Fibroblast of villous mesenchyme (primary cell): Measurements from ENCODE around the gene MLLT3. TPM values are rescaled to one million over a fixed set of nuclear protein-coding genes. Genes with fewer than 3 reads are reported as not detected.

Source experiments
- DNase-seq: peaks from one replicate; pipeline ENCODE4 v3.0.0-alpha.2; 2010; ENCODE audit warnings: low read depth
- H3K4me3 ChIP-seq: 2 replicates; pipeline ENCODE4 v1.5.1; 2011; ENCODE audit warnings: low read depth, mild to moderate bottlenecking, low read length
- total RNA-seq: library from RNA; depleted of rRNA; stranded (reverse); fragments of >200 nt; gene quantifications from 2 replicates; pipeline ENCODE4 v1.2.3, GENCODE V29; 2012
- TF ChIP-seq, protein P1 (sequence below): IDR thresholded peaks from 2 replicates; pipeline ENCODE4 v1.5.1; 2012; ENCODE audit warnings: low read depth, mild to moderate bottlenecking, low read length; ENCODE audit not compliant: insufficient read depth

MLLT3 gene
- total RNA-seq, 1 donor: 44.9 TPM

DNA sequence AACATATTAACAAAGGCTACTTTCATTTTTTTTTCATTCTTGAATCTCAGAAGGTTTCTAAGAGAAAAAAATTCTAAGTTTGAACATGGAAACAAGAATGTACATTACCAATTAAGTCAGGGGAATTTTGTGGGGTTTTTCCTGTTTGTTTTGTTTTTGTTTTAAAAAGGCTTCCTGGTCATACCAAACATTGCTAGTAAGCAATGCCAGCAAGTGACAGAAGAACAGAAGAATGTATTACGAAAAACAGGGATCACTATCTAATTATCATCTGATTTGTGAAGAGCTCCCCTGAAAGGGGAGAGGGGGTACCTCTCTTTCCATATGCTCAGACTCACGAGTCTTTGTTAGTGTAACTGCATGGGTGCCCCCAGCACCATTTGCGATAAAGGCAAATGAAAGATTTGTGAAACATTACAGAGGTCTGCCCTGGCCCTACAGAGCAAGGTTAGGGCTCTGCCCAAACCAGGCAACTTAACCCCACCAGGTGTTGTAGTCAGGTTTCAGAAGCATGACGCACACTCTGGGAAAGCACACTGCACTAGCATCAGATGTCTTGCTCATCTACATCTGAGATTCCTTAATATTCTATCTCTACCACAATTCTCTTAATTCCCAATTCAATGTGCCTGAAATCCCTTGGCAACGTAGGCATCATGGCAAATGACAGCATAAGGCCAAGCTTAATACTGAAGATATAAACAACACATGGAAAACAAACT is 268.2 kb downstream of the MLLT3 start:
- TF ChIP-seq, protein P1, sequence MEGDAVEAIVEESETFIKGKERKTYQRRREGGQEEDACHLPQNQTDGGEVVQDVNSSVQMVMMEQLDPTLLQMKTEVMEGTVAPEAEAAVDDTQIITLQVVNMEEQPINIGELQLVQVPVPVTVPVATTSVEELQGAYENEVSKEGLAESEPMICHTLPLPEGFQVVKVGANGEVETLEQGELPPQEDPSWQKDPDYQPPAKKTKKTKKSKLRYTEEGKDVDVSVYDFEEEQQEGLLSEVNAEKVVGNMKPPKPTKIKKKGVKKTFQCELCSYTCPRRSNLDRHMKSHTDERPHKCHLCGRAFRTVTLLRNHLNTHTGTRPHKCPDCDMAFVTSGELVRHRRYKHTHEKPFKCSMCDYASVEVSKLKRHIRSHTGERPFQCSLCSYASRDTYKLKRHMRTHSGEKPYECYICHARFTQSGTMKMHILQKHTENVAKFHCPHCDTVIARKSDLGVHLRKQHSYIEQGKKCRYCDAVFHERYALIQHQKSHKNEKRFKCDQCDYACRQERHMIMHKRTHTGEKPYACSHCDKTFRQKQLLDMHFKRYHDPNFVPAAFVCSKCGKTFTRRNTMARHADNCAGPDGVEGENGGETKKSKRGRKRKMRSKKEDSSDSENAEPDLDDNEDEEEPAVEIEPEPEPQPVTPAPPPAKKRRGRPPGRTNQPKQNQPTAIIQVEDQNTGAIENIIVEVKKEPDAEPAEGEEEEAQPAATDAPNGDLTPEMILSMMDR: no peak
- DNase-seq: peak; percentile 44
- H3K4me3 ChIP-seq: no peak overlapping the region

DNA sequence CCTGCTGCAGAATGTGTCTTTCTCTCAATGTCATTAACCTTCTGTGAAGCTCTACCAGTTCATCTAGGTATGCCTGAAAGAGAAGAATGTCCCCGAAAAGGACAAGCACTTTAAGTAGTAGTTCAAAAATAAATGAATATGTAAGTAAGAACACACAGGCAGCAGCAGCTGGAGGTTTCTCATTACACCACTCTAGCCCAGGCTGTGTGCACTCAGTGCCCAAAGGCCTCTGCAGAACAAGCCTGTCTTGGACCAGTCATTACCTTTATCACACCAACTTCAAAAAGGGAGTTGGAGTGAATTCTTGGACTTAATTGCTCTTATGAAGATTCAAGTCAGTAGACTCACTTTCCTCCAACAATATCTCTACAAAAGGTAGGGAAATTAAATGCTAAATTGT is 268.8 kb downstream of the MLLT3 start:
- no peak for DNase-seq
- no peak overlapping the region for H3K4me3 ChIP-seq
- TF ChIP-seq, protein P1: no peak

DNA sequence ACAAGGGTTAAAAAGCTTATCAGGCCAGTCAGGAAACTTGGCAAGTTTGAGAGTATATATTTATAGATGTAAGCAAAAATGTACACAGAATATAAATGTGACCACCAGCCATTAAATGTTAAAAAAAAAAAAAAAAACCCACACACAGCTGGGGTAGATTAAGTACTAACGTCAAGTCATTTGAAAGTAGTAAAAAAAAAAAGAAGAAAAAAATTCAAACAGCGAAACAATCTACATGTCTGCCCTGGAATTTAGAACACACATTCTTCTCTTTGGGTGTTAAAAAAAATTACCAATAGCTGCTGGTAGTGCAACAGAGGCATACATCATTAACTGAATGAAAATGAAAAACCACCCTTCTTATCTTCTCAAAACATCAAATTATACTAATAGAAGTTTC is 269.7 kb downstream of the MLLT3 start:
- TF ChIP-seq, protein P1: no peak
- peak; percentile 77 for DNase-seq
- no peak overlapping the region for H3K4me3 ChIP-seq

DNA sequence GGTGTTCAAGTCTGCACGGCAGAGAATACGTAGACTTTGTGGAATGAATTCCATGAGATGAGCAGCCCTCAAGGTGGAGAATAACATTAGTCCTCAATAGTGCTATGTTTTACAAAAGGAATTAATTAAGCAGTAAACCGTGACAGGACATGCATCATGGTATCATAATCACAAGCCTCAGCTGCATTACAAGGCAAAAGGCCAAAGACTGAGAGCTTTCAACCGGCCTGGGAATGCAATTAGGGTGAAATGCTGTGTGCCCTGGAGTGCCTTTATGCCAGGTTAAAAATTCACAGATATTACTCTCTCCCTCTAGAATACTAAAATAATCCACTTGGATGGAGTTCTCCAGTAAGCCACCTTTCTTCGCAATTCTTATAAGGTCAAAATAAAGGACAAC is 270.6 kb downstream of the MLLT3 start:
- TF ChIP-seq, protein P1: no peak
- H3K4me3 ChIP-seq: no peak overlapping the region
- DNase-seq: peak; percentile 46

DNA sequence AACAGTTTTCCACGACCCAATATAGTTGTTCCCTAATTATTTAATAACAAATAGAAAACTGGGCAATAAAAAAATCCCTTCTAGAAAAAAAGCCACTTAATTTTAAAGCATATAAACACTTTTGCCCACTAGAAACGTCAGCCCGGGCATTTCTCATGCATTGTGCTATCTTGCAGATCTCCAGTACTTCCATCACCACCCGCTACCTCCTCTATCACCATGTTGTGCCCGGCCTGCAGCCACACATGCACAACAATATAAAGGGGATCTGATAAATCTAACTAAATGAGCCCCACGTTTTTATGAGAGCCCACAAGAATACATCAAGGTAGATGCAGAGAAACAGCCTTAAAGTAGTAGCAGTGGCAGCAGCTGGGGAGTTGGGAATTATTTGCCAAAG is 272.7 kb downstream of the MLLT3 start:
- no peak for DNase-seq
- H3K4me3 ChIP-seq: no peak overlapping the region
- TF ChIP-seq, protein P1: no peak

DNA sequence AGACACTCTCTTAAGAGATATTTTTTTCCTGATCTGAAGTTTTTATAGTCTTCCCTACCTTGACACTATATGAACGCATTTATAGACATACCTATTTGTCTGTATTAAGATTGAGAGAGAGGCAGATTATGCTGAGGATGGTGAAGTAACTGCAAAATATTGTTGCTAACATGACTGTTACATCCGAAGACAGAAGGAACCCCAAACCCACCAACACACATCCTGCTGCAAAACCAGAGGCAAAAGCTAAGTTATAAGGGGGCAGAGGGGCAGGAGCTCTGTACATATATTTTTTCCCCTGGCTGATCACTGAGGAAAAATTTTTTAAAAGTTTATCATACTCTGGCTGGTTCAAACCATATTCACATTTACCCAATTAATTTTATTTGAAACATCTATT is 279.0 kb downstream of the MLLT3 start:
- DNase-seq: no peak
- H3K4me3 ChIP-seq: no peak overlapping the region
- TF ChIP-seq, protein P1: no peak

DNA sequence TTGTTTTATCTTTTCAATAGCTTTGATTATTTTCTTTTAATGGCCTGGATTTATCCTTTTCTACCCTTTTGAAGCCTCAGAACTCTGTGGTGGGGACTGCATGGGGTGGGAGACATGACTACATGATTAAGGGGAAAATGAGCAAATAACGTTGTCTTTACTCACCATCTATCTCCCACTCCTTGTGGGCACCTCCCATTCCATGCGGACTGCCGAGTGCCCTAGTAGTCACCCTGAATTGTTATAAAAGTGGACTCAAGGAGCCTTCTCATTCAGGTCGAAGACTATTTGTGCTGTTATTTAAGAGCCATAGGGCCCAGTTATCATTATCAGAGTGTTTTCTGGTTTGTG is 281.8 kb downstream of the MLLT3 start:
- TF ChIP-seq, protein P1: no peak
- no peak overlapping the region for H3K4me3 ChIP-seq
- DNase-seq: no peak
